A549 (cell line): ENCODE data around the gene SLC2A6.
"Not testable (repeated sequence)": the region's sequence is repeated elsewhere in the genome, so short reads cannot be mapped to it uniquely, and the experiment has no call there.

Source experiments
- CHD4 ChIP-seq: fragments of 200-600 bp; sonication (generic); IDR thresholded peaks from 2 replicates; pipeline ENCODE4 v1.6.1; 2016; ENCODE audit warnings: antibody characterized with exemption, mild to moderate bottlenecking, borderline replicate concordance
- EHF ChIP-seq: fragments of 250-450 bp; sonication (Bioruptor Pico); IDR thresholded peaks from 2 replicates; pipeline ENCODE4 v1.5.0; 2020; ENCODE audit warnings: mild to moderate bottlenecking
- EP300 ChIP-seq, 2 experiments: fragments of >200 bp; sonication (Bioruptor Twin); formaldehyde crosslinking; IDR thresholded peaks; 2 replicates in 1 of 2; 3 replicates in 1 of 2; pipeline ENCODE4 v1.6.1; 2016 to 2017
- HDAC2 ChIP-seq: fragments of 200-600 bp; sonication (generic); IDR thresholded peaks from 2 replicates; pipeline ENCODE4 v1.6.1; 2016
- HEYL ChIP-seq: fragments of 250-450 bp; sonication (Bioruptor Pico); IDR thresholded peaks from 2 replicates; pipeline ENCODE4 v1.8.0; 2021; ENCODE audit warnings: mild to moderate bottlenecking, moderate library complexity
- NR3C1 ChIP-seq: fragments of >200 bp; sonication (Bioruptor Twin); formaldehyde crosslinking; IDR thresholded peaks from 3 replicates; pipeline ENCODE4 v1.6.1; 2017
- RAD21 ChIP-seq, 2 experiments: fragments of >200 bp in 1 of 2; sonication (Bioruptor Twin) in 1 of 2; formaldehyde crosslinking in 1 of 2; IDR thresholded peaks in 1 of 2; conservative IDR thresholded peaks in 1 of 2; 2 replicates in 1 of 2; 3 replicates in 1 of 2; pipeline ENCODE4 v1.6.1; 2012 to 2018; ENCODE audit warnings: inconsistent platforms in 1 of 2
- TF ChIP-seq, protein P1 (sequence below): fragments of >200 bp; sonication (Bioruptor Twin); formaldehyde crosslinking; IDR thresholded peaks from 3 replicates; pipeline ENCODE4 v1.5.1; 2016
- TF ChIP-seq, protein P2 (sequence below): IDR thresholded peaks from 2 replicates; pipeline ENCODE4 v1.6.1; 2012
- TF ChIP-seq, protein P3 (sequence below): fragments of 150-350 bp; IDR thresholded peaks from 2 replicates; pipeline ENCODE4 v1.6.1; 2014; ENCODE audit warnings: low read depth, mild to moderate bottlenecking, low read length
- TF ChIP-seq, protein P4 (sequence below): fragments of 200-600 bp; sonication (generic); IDR thresholded peaks from 2 replicates; pipeline ENCODE4 v1.6.1; 2016; ENCODE audit warnings: antibody characterized with exemption, mild to moderate bottlenecking, moderate library complexity

DNA sequence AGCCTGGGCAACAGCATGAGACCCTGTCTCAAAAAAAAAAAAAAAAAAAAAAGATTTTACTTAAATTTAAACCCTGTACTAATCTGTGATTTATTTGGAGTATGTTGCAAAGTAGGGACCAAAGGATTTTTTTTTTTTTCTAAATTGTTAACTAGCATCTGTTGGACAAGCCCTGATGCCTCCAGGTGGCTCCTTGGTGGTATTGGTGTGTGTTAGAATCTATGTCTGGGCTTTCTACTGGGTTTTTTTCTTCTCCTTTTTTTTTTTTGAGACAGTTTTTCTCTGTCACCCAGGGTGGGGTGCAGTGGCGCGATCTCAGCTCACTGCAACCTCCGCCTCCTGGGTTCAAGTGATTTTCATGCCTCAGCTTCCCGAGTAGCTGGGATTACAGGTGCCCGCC is 27.0 kb downstream of the SLC2A6 start:
- TF ChIP-seq, protein P1, sequence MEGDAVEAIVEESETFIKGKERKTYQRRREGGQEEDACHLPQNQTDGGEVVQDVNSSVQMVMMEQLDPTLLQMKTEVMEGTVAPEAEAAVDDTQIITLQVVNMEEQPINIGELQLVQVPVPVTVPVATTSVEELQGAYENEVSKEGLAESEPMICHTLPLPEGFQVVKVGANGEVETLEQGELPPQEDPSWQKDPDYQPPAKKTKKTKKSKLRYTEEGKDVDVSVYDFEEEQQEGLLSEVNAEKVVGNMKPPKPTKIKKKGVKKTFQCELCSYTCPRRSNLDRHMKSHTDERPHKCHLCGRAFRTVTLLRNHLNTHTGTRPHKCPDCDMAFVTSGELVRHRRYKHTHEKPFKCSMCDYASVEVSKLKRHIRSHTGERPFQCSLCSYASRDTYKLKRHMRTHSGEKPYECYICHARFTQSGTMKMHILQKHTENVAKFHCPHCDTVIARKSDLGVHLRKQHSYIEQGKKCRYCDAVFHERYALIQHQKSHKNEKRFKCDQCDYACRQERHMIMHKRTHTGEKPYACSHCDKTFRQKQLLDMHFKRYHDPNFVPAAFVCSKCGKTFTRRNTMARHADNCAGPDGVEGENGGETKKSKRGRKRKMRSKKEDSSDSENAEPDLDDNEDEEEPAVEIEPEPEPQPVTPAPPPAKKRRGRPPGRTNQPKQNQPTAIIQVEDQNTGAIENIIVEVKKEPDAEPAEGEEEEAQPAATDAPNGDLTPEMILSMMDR: not testable (repeated sequence)
- TF ChIP-seq CHD4; HEYL (CRISPR knock-in tag); EHF (CRISPR knock-in tag); EP300 (IDR thresholded peaks at IDR 0.05); RAD21 (conservative IDR thresholded peaks at IDR 0.05 in 1 of 2, IDR thresholded peaks at IDR 0.05 in 1 of 2); HDAC2; NR3C1: not testable (repeated sequence)
- TF ChIP-seq, protein P2, sequence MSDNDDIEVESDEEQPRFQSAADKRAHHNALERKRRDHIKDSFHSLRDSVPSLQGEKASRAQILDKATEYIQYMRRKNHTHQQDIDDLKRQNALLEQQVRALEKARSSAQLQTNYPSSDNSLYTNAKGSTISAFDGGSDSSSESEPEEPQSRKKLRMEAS: not testable (repeated sequence)
- TF ChIP-seq, protein P3, sequence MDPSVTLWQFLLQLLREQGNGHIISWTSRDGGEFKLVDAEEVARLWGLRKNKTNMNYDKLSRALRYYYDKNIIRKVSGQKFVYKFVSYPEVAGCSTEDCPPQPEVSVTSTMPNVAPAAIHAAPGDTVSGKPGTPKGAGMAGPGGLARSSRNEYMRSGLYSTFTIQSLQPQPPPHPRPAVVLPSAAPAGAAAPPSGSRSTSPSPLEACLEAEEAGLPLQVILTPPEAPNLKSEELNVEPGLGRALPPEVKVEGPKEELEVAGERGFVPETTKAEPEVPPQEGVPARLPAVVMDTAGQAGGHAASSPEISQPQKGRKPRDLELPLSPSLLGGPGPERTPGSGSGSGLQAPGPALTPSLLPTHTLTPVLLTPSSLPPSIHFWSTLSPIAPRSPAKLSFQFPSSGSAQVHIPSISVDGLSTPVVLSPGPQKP: not testable (repeated sequence)
- TF ChIP-seq, protein P4, sequence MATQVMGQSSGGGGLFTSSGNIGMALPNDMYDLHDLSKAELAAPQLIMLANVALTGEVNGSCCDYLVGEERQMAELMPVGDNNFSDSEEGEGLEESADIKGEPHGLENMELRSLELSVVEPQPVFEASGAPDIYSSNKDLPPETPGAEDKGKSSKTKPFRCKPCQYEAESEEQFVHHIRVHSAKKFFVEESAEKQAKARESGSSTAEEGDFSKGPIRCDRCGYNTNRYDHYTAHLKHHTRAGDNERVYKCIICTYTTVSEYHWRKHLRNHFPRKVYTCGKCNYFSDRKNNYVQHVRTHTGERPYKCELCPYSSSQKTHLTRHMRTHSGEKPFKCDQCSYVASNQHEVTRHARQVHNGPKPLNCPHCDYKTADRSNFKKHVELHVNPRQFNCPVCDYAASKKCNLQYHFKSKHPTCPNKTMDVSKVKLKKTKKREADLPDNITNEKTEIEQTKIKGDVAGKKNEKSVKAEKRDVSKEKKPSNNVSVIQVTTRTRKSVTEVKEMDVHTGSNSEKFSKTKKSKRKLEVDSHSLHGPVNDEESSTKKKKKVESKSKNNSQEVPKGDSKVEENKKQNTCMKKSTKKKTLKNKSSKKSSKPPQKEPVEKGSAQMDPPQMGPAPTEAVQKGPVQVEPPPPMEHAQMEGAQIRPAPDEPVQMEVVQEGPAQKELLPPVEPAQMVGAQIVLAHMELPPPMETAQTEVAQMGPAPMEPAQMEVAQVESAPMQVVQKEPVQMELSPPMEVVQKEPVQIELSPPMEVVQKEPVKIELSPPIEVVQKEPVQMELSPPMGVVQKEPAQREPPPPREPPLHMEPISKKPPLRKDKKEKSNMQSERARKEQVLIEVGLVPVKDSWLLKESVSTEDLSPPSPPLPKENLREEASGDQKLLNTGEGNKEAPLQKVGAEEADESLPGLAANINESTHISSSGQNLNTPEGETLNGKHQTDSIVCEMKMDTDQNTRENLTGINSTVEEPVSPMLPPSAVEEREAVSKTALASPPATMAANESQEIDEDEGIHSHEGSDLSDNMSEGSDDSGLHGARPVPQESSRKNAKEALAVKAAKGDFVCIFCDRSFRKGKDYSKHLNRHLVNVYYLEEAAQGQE: not testable (repeated sequence)
